GM13976 (cell line): ENCODE results near the gene PTGFRN.
"Not testable (repeated sequence)": the region's sequence is repeated elsewhere in the genome, so short reads cannot be mapped to it uniquely, and the experiment has no call there.

ENCODE experiments used
- DNase-seq: peaks from one replicate; pipeline ENCODE4 v3.0.0; 2012; ENCODE audit warnings: low spot score
- CTCF ChIP-seq: IDR thresholded peaks from 2 replicates; pipeline ENCODE4 v1.5.1; 2012; ENCODE audit warnings: borderline replicate concordance, mild to moderate bottlenecking; ENCODE audit not compliant: insufficient read depth; ENCODE audit errors: extremely low read depth, missing control alignments, control extremely low read depth
- in situ Hi-C: fragments of 300-500 bp; cut with MboI; formaldehyde crosslinking; loops from one replicate; pipeline ENCODE4 v1.12.0; 2022; ENCODE audit warnings: low sequenced_read_pairs, mixed read lengths, inconsistent platforms; ENCODE audit not compliant: unreplicated experiment

Gene PTGFRN

GRCh38 chr1:116933606-116934515, 24.1 kb downstream of the PTGFRN start:
- in situ Hi-C loops = no loop called here
- no peak for TF ChIP-seq CTCF
- DNase-seq = no peak

GRCh38 chr1:116934586-116935207, 25.0 kb downstream of the PTGFRN start:
- DNase-seq = no peak
- peak; percentile 16 for TF ChIP-seq CTCF

GRCh38 chr1:116938216-116938615, 28.5 kb downstream of the PTGFRN start:
- TF ChIP-seq CTCF = no peak
- in situ Hi-C loops = no loop called here
- no peak for DNase-seq

More at GRCh38 chr1:116934586-116935207, 25.0 kb downstream of the PTGFRN start:
- in situ Hi-C loops = no loop called here

- DNase-seq, in situ Hi-C loops: not testable (repeated sequence)
Observed at GRCh38 chr1:116939780-116940543, 30.2 kb downstream of the PTGFRN start.

GRCh38 chr1:116940814-116941599, 31.3 kb downstream of the PTGFRN start:
- TF ChIP-seq CTCF = no peak
- no peak for DNase-seq
- in situ Hi-C loops = no loop called here

- in situ Hi-C loops = no loop called here
- no peak for TF ChIP-seq CTCF
- DNase-seq = no peak
Observed at GRCh38 chr1:116941670-116942069, 32.0 kb downstream of the PTGFRN start.
